A549 (cell line): ENCODE data around the gene NAT10. TPM values are rescaled to one million over a fixed set of nuclear protein-coding genes. Genes with fewer than 3 reads are reported as not detected.

Source experiments
- ATAC-seq, 2 experiments: fragments of 200-7000 bp in 1 of 2; fragments of >200 bp in 1 of 2; cut with Nextera tagmentation in 1 of 2; cut with Tn5 transposase in 1 of 2; 3 replicates each; pipeline versions ENCODE4 v1.8.0 to v1.9.1; 2018 to 2020; ENCODE audit warnings: mild to moderate bottlenecking in 1 of 2, moderate library complexity in 1 of 2
- CTCF ChIA-PET: fragments of 300-600 bp; sonication (Branson Sonifier 250); formaldehyde crosslinking; extraction: SDS; loops from one replicate; lab custom pipeline; 2021; ENCODE audit warnings: antibody characterized with exemption, inconsistent platforms; lab: Yijun Ruan, JAX
- POLR2A ChIA-PET: fragments of 350-600 bp; formaldehyde crosslinking; extraction: SDS; loops from one replicate; lab custom pipeline; 2021; ENCODE audit warnings: antibody characterized with exemption, inconsistent platforms; lab: Yijun Ruan, JAX
- DNase-seq, 2 experiments: peaks; one replicate each; pipeline versions ENCODE4 v3.0.0 to v3.0.0-alpha.2; 2011 to 2016; ENCODE audit warnings: low read depth in 1 of 2, low spot score in 1 of 2
- FAIRE-seq: peaks from 2 replicates; lab custom pipeline; 2011; peaks lifted over from hg19 to GRCh38; lab: Jason Lieb, UNC
- H3K27ac ChIP-seq, 2 experiments: fragments of >200 bp; sonication (Bioruptor Twin); formaldehyde crosslinking; 3 replicates each; pipeline ENCODE4 v1.5.1; 2016 to 2017
- H3K4me1 ChIP-seq: fragments of >200 bp; sonication (Bioruptor Twin); formaldehyde crosslinking; 3 replicates; pipeline ENCODE4 v1.6.1; 2016
- H3K4me2 ChIP-seq: fragments of >200 bp; sonication (Bioruptor Twin); formaldehyde crosslinking; 3 replicates; pipeline ENCODE4 v1.6.1; 2016
- H3K4me3 ChIP-seq: fragments of >200 bp; sonication (Bioruptor Twin); formaldehyde crosslinking; 3 replicates; pipeline ENCODE4 v1.5.1; 2016
- H3K9me3 ChIP-seq: fragments of >200 bp; sonication (Bioruptor Twin); formaldehyde crosslinking; 3 replicates; pipeline ENCODE4 v1.6.1; 2016
- BHLHE40 ChIP-seq: IDR thresholded peaks from 2 replicates; pipeline ENCODE4 v1.6.1; 2012; ENCODE audit warnings: low read depth, low read length, inconsistent platforms
- CEBPB ChIP-seq, 2 experiments: fragments of >200 bp in 1 of 2; sonication (Bioruptor Twin) in 1 of 2; formaldehyde crosslinking in 1 of 2; IDR thresholded peaks; 2 replicates each; pipeline ENCODE4 v1.6.1; 2012 to 2016
- CHD4 ChIP-seq: fragments of 200-600 bp; sonication (generic); IDR thresholded peaks from 2 replicates; pipeline ENCODE4 v1.6.1; 2016; ENCODE audit warnings: antibody characterized with exemption, mild to moderate bottlenecking, borderline replicate concordance
- E2F6 ChIP-seq: IDR thresholded peaks from 2 replicates; pipeline ENCODE4 v1.6.1; 2012; ENCODE audit warnings: low read depth, borderline replicate concordance
- EP300 ChIP-seq, 2 experiments: fragments of >200 bp; sonication (Bioruptor Twin); formaldehyde crosslinking; IDR thresholded peaks; 2 replicates in 1 of 2; 3 replicates in 1 of 2; pipeline ENCODE4 v1.6.1; 2016 to 2017
- ESRRA ChIP-seq: fragments of 150-350 bp; IDR thresholded peaks from 2 replicates; pipeline ENCODE4 v1.6.1; 2014; ENCODE audit warnings: mild to moderate bottlenecking, low read length, borderline replicate concordance
- FOXS1 ChIP-seq: fragments of 250-450 bp; sonication (Bioruptor Pico); IDR thresholded peaks from 2 replicates; pipeline ENCODE4 v1.5.0; 2020; ENCODE audit warnings: mild to moderate bottlenecking, moderate library complexity
- HDAC2 ChIP-seq: fragments of 200-600 bp; sonication (generic); IDR thresholded peaks from 2 replicates; pipeline ENCODE4 v1.6.1; 2016
- HEYL ChIP-seq: fragments of 250-450 bp; sonication (Bioruptor Pico); IDR thresholded peaks from 2 replicates; pipeline ENCODE4 v1.8.0; 2021; ENCODE audit warnings: mild to moderate bottlenecking, moderate library complexity
- HOXB13 ChIP-seq: fragments of 250-450 bp; sonication (Bioruptor Pico); IDR thresholded peaks from 2 replicates; pipeline ENCODE4 v1.5.0; 2020; ENCODE audit warnings: low read depth, mild to moderate bottlenecking, moderate library complexity
- KDM5A ChIP-seq: fragments of 200-600 bp; sonication (generic); IDR thresholded peaks from 2 replicates; pipeline ENCODE4 v1.6.1; 2016; ENCODE audit warnings: antibody characterized with exemption, mild to moderate bottlenecking
- MAFK ChIP-seq: fragments of 450-650 bp; IDR thresholded peaks from 2 replicates; pipeline ENCODE4 v1.6.1; 2014; ENCODE audit not compliant: partially characterized antibody
- NPAS2 ChIP-seq: fragments of 250-450 bp; sonication (Bioruptor Pico); IDR thresholded peaks from 2 replicates; pipeline ENCODE4 v1.8.0; 2022; ENCODE audit warnings: mild to moderate bottlenecking, moderate library complexity, borderline replicate concordance
- RAD21 ChIP-seq, 2 experiments: fragments of >200 bp in 1 of 2; sonication (Bioruptor Twin) in 1 of 2; formaldehyde crosslinking in 1 of 2; IDR thresholded peaks in 1 of 2; conservative IDR thresholded peaks in 1 of 2; 2 replicates in 1 of 2; 3 replicates in 1 of 2; pipeline ENCODE4 v1.6.1; 2012 to 2018; ENCODE audit warnings: inconsistent platforms in 1 of 2
- RARB ChIP-seq: fragments of 250-450 bp; sonication (Bioruptor Pico); IDR thresholded peaks from 2 replicates; pipeline ENCODE4 v1.8.0; 2021; ENCODE audit warnings: mild to moderate bottlenecking, moderate library complexity
- RFX5 ChIP-seq: fragments of 450-650 bp; IDR thresholded peaks from 2 replicates; pipeline ENCODE4 v1.7.1; 2014; ENCODE audit warnings: antibody characterized with exemption, mild to moderate bottlenecking, moderate library complexity
- RNF2 ChIP-seq: fragments of 200-600 bp; sonication (generic); IDR thresholded peaks from 2 replicates; pipeline ENCODE4 v1.6.1; 2016; ENCODE audit warnings: low read depth, mild to moderate bottlenecking, antibody characterized with exemption, moderate library complexity, borderline replicate concordance
- SREBF2 ChIP-seq: fragments of 450-650 bp; IDR thresholded peaks from 2 replicates; pipeline ENCODE4 v1.6.1; 2014; ENCODE audit warnings: mild to moderate bottlenecking, moderate library complexity
- TFCP2L1 ChIP-seq: fragments of 250-450 bp; sonication (Bioruptor Pico); IDR thresholded peaks from 2 replicates; pipeline ENCODE4 v1.5.0; 2021; ENCODE audit warnings: mild to moderate bottlenecking
- TP53 ChIP-seq: fragments of 250-450 bp; sonication (Bioruptor Pico); IDR thresholded peaks from 2 replicates; pipeline ENCODE4 v1.5.0; 2021; ENCODE audit warnings: mild to moderate bottlenecking, moderate library complexity
- ZFP36 ChIP-seq: fragments of 450-650 bp; IDR thresholded peaks from 2 replicates; pipeline ENCODE4 v1.6.1; 2014; ENCODE audit warnings: borderline replicate concordance; ENCODE audit not compliant: partially characterized antibody
- WGBS: methylation state at CpG from one replicate; pipeline ENCODE4 v1.1.6; 2017; ENCODE audit errors: missing lambda C conversion rate; 5-methylcytosine and 5-hydroxymethylcytosine counted together
- polyA plus RNA-seq, 4 experiments: library from polyadenylated mRNA; depleted of rRNA in 3 of 4; stranded (reverse); fragments of >200 nt; fragmentation: RNase III in 1 of 4; extraction: RNeasy Plus Mini Kit Qiagen cat#74134 plus additional on column Dnase treatment in 1 of 4; gene quantifications; 2 replicates in 3 of 4; 3 replicates in 1 of 4; pipeline ENCODE4 v1.2.3, GENCODE V29; 2011 to 2017
- TF ChIP-seq, protein P1 (sequence below): fragments of >200 bp; sonication (Bioruptor Twin); formaldehyde crosslinking; IDR thresholded peaks from 3 replicates; pipeline ENCODE4 v1.5.1; 2016
- TF ChIP-seq, protein P2 (sequence below): fragments of 150-350 bp; IDR thresholded peaks from 2 replicates; pipeline ENCODE4 v1.6.1; 2014; ENCODE audit warnings: low read depth, mild to moderate bottlenecking, low read length
- TF ChIP-seq, protein P3 (sequence below): fragments of 250-450 bp; sonication (Bioruptor Pico); IDR thresholded peaks from 2 replicates; pipeline ENCODE4 v1.5.0; 2020; ENCODE audit warnings: low read depth, mild to moderate bottlenecking, moderate library complexity

The NAT10 gene
- polyA plus RNA-seq, 2 of the 4 experiments (the other 2 are of a cell fraction) = 38.6 to 59.3 TPM

- H3K4me2 ChIP-seq = no peak overlapping the region
- H3K27ac ChIP-seq = no peak overlapping the region
- CTCF ChIA-PET = interaction anchor here (0.6 to 1.6 kb wide), 2 partner anchors 10 to 25 kb away, joined by 3 to 4 read pairs; no protein-coding TSS in a partner anchor
- H3K4me1 ChIP-seq = peaks cover 11% of the 10 kb centered on the region; the same call in 2 of the 3 replicates
- no peak for DNase-seq
- no peak overlapping the region for H3K4me3 ChIP-seq
- POLR2A ChIA-PET = no interaction called here
- no peak for ATAC-seq
- WGBS = 63% methylated on average over 2 of the region's 2 CpGs
- FAIRE-seq = peak; percentile 56
- TF ChIP-seq SREBF2 (no peak), E2F6 (no peak), NPAS2 (CRISPR knock-in tag) (no peak), EP300 (IDR thresholded peaks at IDR 0.05) (no peak), CHD4 (no peak), MAFK (no peak), ZFP36 (no peak), CEBPB (IDR thresholded peaks at IDR 0.05) (no peak), TP53 (CRISPR knock-in tag) (no peak), KDM5A (no peak), RFX5 (no peak), HEYL (CRISPR knock-in tag) (no peak), RNF2 (no peak), RAD21 (conservative IDR thresholded peaks at IDR 0.05 in 1 of 2, IDR thresholded peaks at IDR 0.05 in 1 of 2) (no peak), RARB (CRISPR knock-in tag) (no peak), HDAC2 (no peak), ESRRA (no peak), BHLHE40 (no peak)
- TF ChIP-seq, protein P1, sequence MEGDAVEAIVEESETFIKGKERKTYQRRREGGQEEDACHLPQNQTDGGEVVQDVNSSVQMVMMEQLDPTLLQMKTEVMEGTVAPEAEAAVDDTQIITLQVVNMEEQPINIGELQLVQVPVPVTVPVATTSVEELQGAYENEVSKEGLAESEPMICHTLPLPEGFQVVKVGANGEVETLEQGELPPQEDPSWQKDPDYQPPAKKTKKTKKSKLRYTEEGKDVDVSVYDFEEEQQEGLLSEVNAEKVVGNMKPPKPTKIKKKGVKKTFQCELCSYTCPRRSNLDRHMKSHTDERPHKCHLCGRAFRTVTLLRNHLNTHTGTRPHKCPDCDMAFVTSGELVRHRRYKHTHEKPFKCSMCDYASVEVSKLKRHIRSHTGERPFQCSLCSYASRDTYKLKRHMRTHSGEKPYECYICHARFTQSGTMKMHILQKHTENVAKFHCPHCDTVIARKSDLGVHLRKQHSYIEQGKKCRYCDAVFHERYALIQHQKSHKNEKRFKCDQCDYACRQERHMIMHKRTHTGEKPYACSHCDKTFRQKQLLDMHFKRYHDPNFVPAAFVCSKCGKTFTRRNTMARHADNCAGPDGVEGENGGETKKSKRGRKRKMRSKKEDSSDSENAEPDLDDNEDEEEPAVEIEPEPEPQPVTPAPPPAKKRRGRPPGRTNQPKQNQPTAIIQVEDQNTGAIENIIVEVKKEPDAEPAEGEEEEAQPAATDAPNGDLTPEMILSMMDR = no peak
- no peaks in the 10 kb centered on the region for H3K9me3 ChIP-seq
Measured at GRCh38 chr11:34072832-34073231, 32.6 kb upstream of the NAT10 start.

DNA sequence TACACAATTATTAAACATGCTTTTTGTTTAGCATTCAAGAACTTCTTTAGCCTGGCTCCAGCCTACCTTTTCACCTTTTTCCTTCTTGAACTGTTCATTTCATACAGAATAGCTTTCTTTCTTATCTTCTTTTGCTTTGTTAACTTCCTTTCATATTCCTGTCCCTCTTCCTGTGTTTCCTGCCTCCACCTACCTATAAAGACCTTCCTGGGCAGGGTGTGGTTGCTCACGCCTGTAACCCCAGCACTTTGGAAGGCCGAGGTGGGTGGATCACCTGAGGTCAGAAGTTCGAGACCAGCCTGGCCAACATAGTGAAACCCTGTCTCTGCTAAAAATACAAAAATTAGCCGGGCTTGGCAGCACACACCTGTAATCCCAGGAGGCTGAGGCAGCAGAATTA, 31.0 kb upstream of the NAT10 start:
- WGBS = 79% methylated on average over 4 of the region's 4 CpGs
- H3K4me1 ChIP-seq = peaks cover 5% of the 10 kb centered on the region; the same call in 2 of the 3 replicates
- no peak overlapping the region for H3K4me2 ChIP-seq
- ATAC-seq (no peak), FAIRE-seq (no peak), DNase-seq (no peak)
- no peak overlapping the region for H3K27ac ChIP-seq
- ChIA-PET CTCF (interaction anchor here (0.7 to 1.0 kb wide), 3 partner anchors 10 to 100 kb away, joined by 4 read pairs; no protein-coding TSS in a partner anchor), POLR2A (interaction anchor here (0.7 kb wide), 1 partner anchor 31 kb away, joined by 3 read pairs; the partner anchor contains the start of gene NAT10)
- no peaks in the 10 kb centered on the region for H3K9me3 ChIP-seq
- TF ChIP-seq HOXB13 (CRISPR knock-in tag) (no peak), KDM5A (no peak), TFCP2L1 (no peak), FOXS1 (CRISPR knock-in tag) (no peak), SREBF2 (no peak), MAFK (no peak)
- TF ChIP-seq, protein P2, sequence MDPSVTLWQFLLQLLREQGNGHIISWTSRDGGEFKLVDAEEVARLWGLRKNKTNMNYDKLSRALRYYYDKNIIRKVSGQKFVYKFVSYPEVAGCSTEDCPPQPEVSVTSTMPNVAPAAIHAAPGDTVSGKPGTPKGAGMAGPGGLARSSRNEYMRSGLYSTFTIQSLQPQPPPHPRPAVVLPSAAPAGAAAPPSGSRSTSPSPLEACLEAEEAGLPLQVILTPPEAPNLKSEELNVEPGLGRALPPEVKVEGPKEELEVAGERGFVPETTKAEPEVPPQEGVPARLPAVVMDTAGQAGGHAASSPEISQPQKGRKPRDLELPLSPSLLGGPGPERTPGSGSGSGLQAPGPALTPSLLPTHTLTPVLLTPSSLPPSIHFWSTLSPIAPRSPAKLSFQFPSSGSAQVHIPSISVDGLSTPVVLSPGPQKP = no peak
- TF ChIP-seq, protein P3, sequence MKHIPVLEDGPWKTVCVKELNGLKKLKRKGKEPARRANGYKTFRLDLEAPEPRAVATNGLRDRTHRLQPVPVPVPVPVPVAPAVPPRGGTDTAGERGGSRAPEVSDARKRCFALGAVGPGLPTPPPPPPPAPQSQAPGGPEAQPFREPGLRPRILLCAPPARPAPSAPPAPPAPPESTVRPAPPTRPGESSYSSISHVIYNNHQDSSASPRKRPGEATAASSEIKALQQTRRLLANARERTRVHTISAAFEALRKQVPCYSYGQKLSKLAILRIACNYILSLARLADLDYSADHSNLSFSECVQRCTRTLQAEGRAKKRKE (CRISPR knock-in tag) = no peak
- no peak overlapping the region for H3K4me3 ChIP-seq
